GM12891 (cell line): ENCODE results near the gene BCL11A.

ENCODE experiments used
- POLR2A ChIP-seq: IDR thresholded peaks from 2 replicates; pipeline ENCODE4 v1.6.1; 2011; ENCODE audit warnings: low read depth, low read length, control low read depth
- POLR2AphosphoS5 ChIP-seq: IDR thresholded peaks from 2 replicates; pipeline ENCODE4 v1.6.1; 2011; ENCODE audit warnings: low read depth, low read length, control low read depth
- SPI1 ChIP-seq: IDR thresholded peaks from 2 replicates; pipeline ENCODE4 v1.6.1; 2011; ENCODE audit warnings: low read depth, low read length, control low read depth

GRCh38 chr2:60555066-60555782 is 1.8 kb upstream of the BCL11A start:
- no peak for TF ChIP-seq POLR2AphosphoS5
- TF ChIP-seq POLR2A, result no peak
- TF ChIP-seq SPI1, result no peak
